ENCODE results near the gene U2AF1L4. TPM values are rescaled to one million over a fixed set of nuclear protein-coding genes. Genes with fewer than 3 reads are reported as not detected.

U2AF1L4 gene
- total RNA-seq, 1 donor from 2014 or later: 17.2 TPM

- Mint-ChIP-seq H3K27ac (no peak overlapping the region), H3K4me3 (no peak overlapping the region), H3K27me3 (ENCODE audit: insufficient read depth, low read depth) (peaks cover 13% of the 10 kb centered on the region), H3K9me3 (no peaks in the 10 kb centered on the region), H3K36me3 (peaks cover 45% of the 10 kb centered on the region), H3K4me1 (no peaks in the 10 kb centered on the region)
- TF ChIP-seq EZH2phosphoT487 (IDR thresholded peaks at IDR 0.05): no peak
- TF ChIP-seq EZH2 (IDR thresholded peaks at IDR 0.05): no peak
- no peak for TF ChIP-seq CTCF (IDR thresholded peaks at IDR 0.05)
- Histone ChIP-seq H3K27me3 (no peaks in the 10 kb centered on the region), H2AFZ (replicated peaks) (no peak overlapping the region), H3K4me1 (no peaks in the 10 kb centered on the region), H3K79me2 (ENCODE audit: low read depth) (no peaks in the 10 kb centered on the region), H3K9ac (no peak overlapping the region), H3K4me3 (no peak overlapping the region), H3K27ac (no peak overlapping the region), H3K36me3 (no peaks in the 10 kb centered on the region), H3K9me3 (ENCODE audit: low read depth) (no peaks in the 10 kb centered on the region), H3K4me2 (no peak overlapping the region), H4K20me1 (ENCODE audit: low read depth) (no peaks in the 10 kb centered on the region), H3F3A (ENCODE audit: low read depth) (no peaks in the 10 kb centered on the region)
- no peak for DNase-seq (ENCODE audit: low spot score)
Measured at GRCh38 chr19:35729021-35729420, 16.2 kb downstream of the U2AF1L4 start.

- Histone ChIP-seq H3K4me1 (no peaks in the 10 kb centered on the region), H3K4me3 (no peak overlapping the region), H3K9me3 (ENCODE audit: low read depth) (no peaks in the 10 kb centered on the region), H3K27ac (no peak overlapping the region), H3K36me3 (no peaks in the 10 kb centered on the region), H3F3A (ENCODE audit: low read depth) (no peaks in the 10 kb centered on the region), H2AFZ (replicated peaks) (no peak overlapping the region), H3K9ac (no peak overlapping the region), H4K20me1 (ENCODE audit: low read depth) (no peaks in the 10 kb centered on the region), H3K79me2 (ENCODE audit: low read depth) (no peaks in the 10 kb centered on the region), H3K27me3 (no peaks in the 10 kb centered on the region), H3K4me2 (no peak overlapping the region)
- Mint-ChIP-seq H3K9me3 (no peaks in the 10 kb centered on the region), H3K36me3 (peaks cover 48% of the 10 kb centered on the region), H3K4me3 (no peak overlapping the region), H3K4me1 (no peaks in the 10 kb centered on the region), H3K27me3 (ENCODE audit: insufficient read depth, low read depth) (peaks cover 11% of the 10 kb centered on the region), H3K27ac (no peak overlapping the region)
- no peak for DNase-seq (ENCODE audit: low spot score)
- TF ChIP-seq CTCF (IDR thresholded peaks at IDR 0.05) (no peak), EZH2 (IDR thresholded peaks at IDR 0.05) (no peak), EZH2phosphoT487 (IDR thresholded peaks at IDR 0.05) (no peak)
Measured at GRCh38 chr19:35727956-35728706, 17.1 kb downstream of the U2AF1L4 start.

GRCh38 chr19:35727053-35727955 lies 17.9 kb downstream of the U2AF1L4 start:
- Histone ChIP-seq H3K27me3 (no peaks in the 10 kb centered on the region), H3K4me3 (no peak overlapping the region), H3K36me3 (no peaks in the 10 kb centered on the region), H2AFZ (replicated peaks) (no peak overlapping the region), H3K9ac (no peak overlapping the region), H3K79me2 (ENCODE audit: low read depth) (no peaks in the 10 kb centered on the region), H4K20me1 (ENCODE audit: low read depth) (no peaks in the 10 kb centered on the region), H3K9me3 (ENCODE audit: low read depth) (no peaks in the 10 kb centered on the region), H3K4me2 (no peak overlapping the region), H3K4me1 (no peaks in the 10 kb centered on the region), H3F3A (ENCODE audit: low read depth) (no peaks in the 10 kb centered on the region), H3K27ac (no peak overlapping the region)
- TF ChIP-seq CTCF (IDR thresholded peaks at IDR 0.05) (no peak), EZH2 (IDR thresholded peaks at IDR 0.05) (no peak), EZH2phosphoT487 (IDR thresholded peaks at IDR 0.05) (no peak)
- Mint-ChIP-seq H3K4me3 (no peak overlapping the region), H3K9me3 (no peaks in the 10 kb centered on the region), H3K4me1 (no peaks in the 10 kb centered on the region), H3K27me3 (ENCODE audit: insufficient read depth, low read depth) (peaks cover 11% of the 10 kb centered on the region), H3K27ac (no peak overlapping the region), H3K36me3 (peaks cover 51% of the 10 kb centered on the region)
- no peak for DNase-seq (ENCODE audit: low spot score)
